Lower lobe of right lung (tissue), 2 donors: ENCODE data around the gene PKM. TPM values are rescaled to one million over a fixed set of nuclear protein-coding genes. Genes with fewer than 3 reads are reported as not detected.

ENCODE experiments used
- ATAC-seq, 2 donors: fragments of 200-7000 bp; cut with Tn5 transposase; one replicate each; pipeline ENCODE4 v1.9.1; 2020 to 2022; ENCODE audit warnings: mild to moderate bottlenecking in 2 of 2, moderate library complexity in 2 of 2
- DNase-seq: peaks from one replicate; pipeline ENCODE4 v3.0.0-alpha.2; 2020
- H3K27ac ChIP-seq: fragments of 200-600 bp; one replicate; pipeline ENCODE4 v1.8.0; 2022
- H3K27me3 ChIP-seq: fragments of 200-600 bp; one replicate; pipeline ENCODE4 v1.8.0; 2022; ENCODE audit warnings: low read depth
- H3K36me3 ChIP-seq: fragments of 200-600 bp; one replicate; pipeline ENCODE4 v1.8.0; 2022; ENCODE audit warnings: mild to moderate bottlenecking
- H3K4me1 ChIP-seq: fragments of 200-600 bp; one replicate; pipeline ENCODE4 v1.8.0; 2022
- H3K4me3 ChIP-seq: fragments of 200-600 bp; one replicate; pipeline ENCODE4 v1.8.0; 2022; ENCODE audit warnings: mild to moderate bottlenecking
- H3K9me3 ChIP-seq: fragments of 200-600 bp; one replicate; pipeline ENCODE4 v1.8.0; 2022
- CTCF ChIP-seq: fragments of 200-600 bp; IDR thresholded peaks from one replicate; pipeline ENCODE4 v1.8.0; 2022; ENCODE audit warnings: antibody characterized with exemption, mild to moderate bottlenecking
- intact Hi-C: fragments of 100-400 bp; cut with DNase I; formaldehyde crosslinking; loops from one replicate; pipeline ENCODE4 v1.11.0; 2022
- total RNA-seq: library from RNA; stranded (reverse); fragmentation: NEBNext Ultra II Directional; extraction: Animal tissue kit (Norgen Biotek cat#: 25700); gene quantifications from one replicate; pipeline ENCODE4 v1.2.1, GENCODE V29; 2021
- donor health status: DM: no; HTN: yes; CAD: no; lungs with severe emphysema.

Gene PKM
- total RNA-seq, 1 donor from 2014 or later, result 443 TPM

GRCh38 chr15:72235298-72235697, 4.3 kb upstream of the PKM start:
- no peak overlapping the region for H3K4me3 ChIP-seq
- no peak for ATAC-seq
- no peaks in the 10 kb centered on the region for H3K27me3 ChIP-seq
- H3K27ac ChIP-seq, result no peak overlapping the region
- peaks cover 7% of the 10 kb centered on the region for H3K36me3 ChIP-seq
- TF ChIP-seq CTCF, result no peak
- no peak for DNase-seq
- intact Hi-C loops, result no loop called here
- H3K9me3 ChIP-seq, result no peaks in the 10 kb centered on the region
- H3K4me1 ChIP-seq, result peaks cover 25% of the 10 kb centered on the region

GRCh38 chr15:72233769-72234168, 2.8 kb upstream of the PKM start:
- ATAC-seq, result no peak
- no peak for TF ChIP-seq CTCF

DNA sequence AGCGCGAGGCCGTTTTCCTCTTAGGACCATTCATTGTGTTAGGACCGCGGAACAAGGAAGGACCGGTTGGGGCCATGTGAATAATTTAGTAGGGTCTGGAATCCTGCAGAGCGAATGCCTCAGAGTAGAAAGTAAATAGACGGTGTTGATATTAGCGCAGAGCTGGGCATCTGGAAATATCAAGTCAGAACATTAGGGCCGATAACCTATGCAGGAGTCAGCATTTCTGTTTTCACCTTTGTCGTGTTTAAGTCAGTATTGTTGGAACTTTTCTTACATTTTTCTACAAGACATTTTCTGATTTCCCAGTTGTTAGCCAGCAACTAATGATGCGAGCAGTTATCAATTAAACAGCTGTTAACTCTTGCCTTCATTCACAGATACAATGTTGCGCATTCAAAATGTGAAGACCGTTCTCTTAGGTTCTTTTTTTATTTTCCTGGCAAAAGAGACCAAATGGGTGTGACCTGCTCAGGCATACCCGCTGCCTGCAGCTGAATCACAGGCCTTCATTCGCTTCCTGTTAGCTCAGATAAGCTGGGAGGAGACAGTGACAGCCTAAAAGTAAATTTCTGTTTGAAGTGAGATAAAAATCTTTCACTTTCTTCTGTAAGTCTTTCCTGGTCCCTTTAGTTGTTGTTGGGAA, 966 bp upstream of the PKM start:
- no peaks in the 10 kb centered on the region for H3K27me3 ChIP-seq
- peak; percentile 5 to 30 for ATAC-seq
- intact Hi-C loops, result no loop called here
- H3K27ac ChIP-seq, result peak overlapping the region; percentile 96
- H3K4me3 ChIP-seq, result peak overlapping the region; percentile 99
- no peak for DNase-seq
- no peaks in the 10 kb centered on the region for H3K36me3 ChIP-seq
- peaks cover 48% of the 10 kb centered on the region for H3K4me1 ChIP-seq
- no peak for TF ChIP-seq CTCF
- H3K9me3 ChIP-seq, result no peaks in the 10 kb centered on the region

More at GRCh38 chr15:72233769-72234168, 2.8 kb upstream of the PKM start:
- DNase-seq, result no peak
- Histone ChIP-seq H3K27ac (no peak overlapping the region), H3K27me3 (no peaks in the 10 kb centered on the region), H3K36me3 (no peaks in the 10 kb centered on the region), H3K4me1 (peaks cover 33% of the 10 kb centered on the region), H3K9me3 (no peaks in the 10 kb centered on the region), H3K4me3 (no peak overlapping the region)
- intact Hi-C loops, result no loop called here

- Histone ChIP-seq H3K4me3 (peak overlapping the region; percentile 99), H3K36me3 (no peaks in the 10 kb centered on the region), H3K4me1 (peaks cover 56% of the 10 kb centered on the region), H3K27ac (peak overlapping the region; percentile 96), H3K9me3 (no peaks in the 10 kb centered on the region), H3K27me3 (no peaks in the 10 kb centered on the region)
- DNase-seq, result peak; percentile 92
- TF ChIP-seq CTCF, result no peak
- intact Hi-C loops, result no loop called here
- peak; percentile 80 to 83 for ATAC-seq
Measured at GRCh38 chr15:72230197-72231065, 559 bp downstream of the PKM start.

DNA sequence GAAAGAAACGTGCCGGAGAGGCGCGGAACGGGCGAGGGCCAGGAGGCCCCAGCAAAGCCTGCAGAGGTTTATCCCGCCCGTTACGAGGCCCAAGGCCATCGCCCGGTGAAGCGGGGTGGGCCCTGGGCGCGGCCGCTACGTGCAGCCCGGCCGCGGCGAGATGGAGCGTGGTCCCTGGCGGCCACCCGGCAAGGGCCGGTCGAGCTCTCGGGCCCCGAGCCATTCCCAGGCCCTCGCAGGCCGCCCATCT, 1.1 kb downstream of the PKM start:
- ATAC-seq (no peak), DNase-seq (no peak)
- Histone ChIP-seq H3K9me3 (no peaks in the 10 kb centered on the region), H3K36me3 (no peaks in the 10 kb centered on the region), H3K4me1 (peaks cover 59% of the 10 kb centered on the region), H3K27me3 (no peaks in the 10 kb centered on the region), H3K27ac (peak overlapping the region; percentile 96), H3K4me3 (peak overlapping the region; percentile 99)
- no peak for TF ChIP-seq CTCF
- intact Hi-C loops, result no loop called here
